GM11168 (cell line): Measurements from ENCODE around the gene KMT2D.
"Not testable (repeated sequence)": the region's sequence is repeated elsewhere in the genome, so short reads cannot be mapped to it uniquely, and the experiment has no call there.

ENCODE experiments used
- in situ Hi-C: fragments of 300-500 bp; cut with MboI; formaldehyde crosslinking; loops from one replicate; pipeline ENCODE4 v1.12.0; 2022; ENCODE audit warnings: low sequenced_read_pairs; ENCODE audit not compliant: unreplicated experiment

Gene KMT2D

DNA sequence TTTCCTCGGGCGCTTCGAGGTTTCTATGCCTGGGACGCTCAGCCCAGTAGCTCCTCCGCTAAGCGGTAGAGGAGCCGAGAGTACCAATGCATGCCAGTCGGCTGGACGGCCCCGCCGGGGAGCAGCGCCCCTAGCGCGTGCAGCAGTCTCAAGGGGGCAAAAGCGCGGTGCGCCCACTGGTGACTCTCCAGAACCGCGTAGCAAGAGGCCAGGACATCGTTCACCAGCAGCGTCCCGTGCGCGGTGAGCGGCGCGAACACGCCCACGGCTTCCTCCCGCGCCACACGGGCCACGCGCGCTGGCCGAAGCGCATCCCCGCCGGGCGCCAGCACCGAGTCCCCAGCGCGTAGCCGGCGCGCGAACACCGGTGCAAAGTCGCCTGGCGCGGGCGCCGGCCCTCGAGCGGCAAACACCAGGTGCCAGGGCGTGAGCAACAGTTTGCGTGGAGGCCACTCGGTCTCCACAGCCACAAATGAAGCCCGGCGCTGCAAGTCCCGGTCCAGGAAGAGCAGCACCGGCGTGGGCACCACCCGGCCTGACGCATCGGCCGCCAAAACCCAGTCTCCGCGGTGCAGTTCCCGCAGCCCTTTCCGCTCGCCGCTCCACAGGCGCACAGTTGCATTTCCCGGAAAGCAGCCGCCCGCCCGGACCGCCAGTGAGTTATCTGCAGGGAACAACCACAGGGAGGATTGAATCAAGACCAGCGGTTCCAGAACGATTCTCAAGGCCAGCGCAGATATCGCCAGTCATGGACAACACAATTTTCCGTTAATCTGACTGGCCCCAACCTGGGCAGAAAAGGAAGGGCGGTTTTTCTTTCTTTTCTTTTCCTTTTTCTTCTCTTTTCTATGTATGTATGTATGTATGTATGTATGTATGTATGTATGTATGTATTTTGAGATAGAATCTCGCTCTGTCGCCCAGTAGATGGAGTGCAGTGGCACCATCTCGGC, 29.5 kb upstream of the KMT2D start:
- in situ Hi-C loops, result no loop called here

DNA sequence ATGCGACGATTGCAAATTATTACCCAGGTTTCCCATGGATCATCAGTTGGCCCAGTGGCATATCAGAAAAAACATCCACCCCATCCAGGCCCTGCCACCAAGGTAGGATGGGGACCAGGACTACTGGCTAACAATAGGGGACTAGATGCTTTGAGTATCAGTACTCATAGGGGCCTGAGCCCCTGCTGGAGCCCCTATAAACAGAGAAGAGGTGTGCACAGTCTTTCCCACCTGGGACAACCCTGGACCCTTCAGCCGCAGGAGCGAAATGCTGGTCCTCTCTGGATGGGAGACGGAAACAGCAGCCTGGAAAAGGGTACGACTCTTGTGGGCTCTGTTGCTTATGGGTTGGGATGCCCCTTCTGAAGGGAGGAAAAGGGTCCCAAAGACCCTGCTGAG, 28.3 kb upstream of the KMT2D start:
- in situ Hi-C loops, result no loop called here

DNA sequence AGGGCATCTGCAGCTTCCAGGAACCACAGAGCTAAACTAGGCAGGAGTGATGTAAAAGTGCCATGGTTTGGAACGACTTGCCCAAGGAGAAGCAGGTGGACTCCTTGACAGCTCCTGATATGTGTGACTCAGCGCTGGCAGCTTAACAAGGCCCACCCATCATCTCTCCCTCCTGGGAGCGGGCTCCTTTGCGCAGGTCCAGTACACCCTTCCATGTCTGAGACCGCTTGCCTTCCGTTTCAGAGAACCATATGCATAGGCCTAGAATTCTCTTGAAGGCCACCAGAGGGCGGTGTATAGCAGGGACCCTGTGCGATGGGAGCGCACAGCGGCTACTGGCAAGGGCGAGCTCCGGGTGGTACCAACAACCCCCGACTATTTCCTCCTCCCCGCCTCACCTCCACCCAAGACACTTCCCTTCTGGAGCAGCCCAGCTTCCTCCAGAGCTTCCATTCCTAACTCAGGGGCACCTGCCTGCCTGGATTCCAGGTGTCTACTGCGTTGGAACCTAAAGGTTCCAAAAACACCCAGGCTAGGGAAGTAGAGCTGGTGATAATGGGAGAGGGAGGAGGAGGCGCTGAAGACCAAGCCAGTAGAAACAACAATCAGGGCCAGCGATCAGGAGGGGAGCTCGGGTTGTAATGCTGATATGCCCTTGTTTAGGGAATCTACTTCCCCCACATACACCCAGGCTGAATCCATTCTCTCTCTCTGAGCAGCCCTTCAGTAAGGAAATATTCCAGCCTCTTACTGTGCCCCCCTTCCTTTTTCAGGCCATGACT, 27.7 kb upstream of the KMT2D start:
- in situ Hi-C loops, result no loop called here

DNA sequence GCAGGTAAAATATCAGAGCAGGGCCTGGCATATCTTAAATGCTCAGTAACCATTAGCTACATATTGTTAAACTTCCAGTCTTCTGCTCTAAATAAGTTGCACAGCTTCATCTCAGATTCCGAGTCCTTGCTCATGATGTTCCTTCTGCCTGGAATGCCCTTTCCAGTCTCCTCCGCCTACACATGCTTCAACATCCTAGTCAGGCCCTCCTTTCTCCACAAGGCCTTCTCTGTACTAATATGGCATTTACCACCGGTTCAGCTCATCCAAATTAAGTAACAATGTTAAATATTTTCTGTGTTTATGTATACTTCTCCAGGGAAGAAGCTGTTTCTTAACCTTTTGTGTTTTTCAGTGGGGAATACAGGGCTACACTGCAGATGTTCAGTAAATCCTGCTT, 25.5 kb upstream of the KMT2D start:
- in situ Hi-C loops, result no loop called here

DNA sequence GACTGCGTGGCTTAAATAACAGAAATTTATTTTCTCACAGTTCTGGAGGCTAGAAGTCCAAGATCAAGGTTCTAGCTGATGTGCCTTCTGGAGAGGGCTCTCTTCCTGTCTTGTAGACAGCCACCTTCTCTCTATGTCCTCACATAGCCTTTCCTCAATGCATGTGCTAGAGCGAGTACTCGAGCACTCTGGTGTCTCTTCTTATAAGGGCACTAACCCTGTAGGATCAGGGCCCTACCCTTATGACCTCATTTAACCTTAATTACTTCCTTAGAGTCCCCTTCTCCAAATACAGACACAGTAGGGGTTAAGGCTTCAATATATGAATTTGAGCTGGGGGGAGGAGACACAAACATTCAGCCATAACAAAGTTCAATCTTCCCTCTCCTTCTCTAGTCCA, 23.8 kb upstream of the KMT2D start:
- in situ Hi-C loops, result no loop called here

DNA sequence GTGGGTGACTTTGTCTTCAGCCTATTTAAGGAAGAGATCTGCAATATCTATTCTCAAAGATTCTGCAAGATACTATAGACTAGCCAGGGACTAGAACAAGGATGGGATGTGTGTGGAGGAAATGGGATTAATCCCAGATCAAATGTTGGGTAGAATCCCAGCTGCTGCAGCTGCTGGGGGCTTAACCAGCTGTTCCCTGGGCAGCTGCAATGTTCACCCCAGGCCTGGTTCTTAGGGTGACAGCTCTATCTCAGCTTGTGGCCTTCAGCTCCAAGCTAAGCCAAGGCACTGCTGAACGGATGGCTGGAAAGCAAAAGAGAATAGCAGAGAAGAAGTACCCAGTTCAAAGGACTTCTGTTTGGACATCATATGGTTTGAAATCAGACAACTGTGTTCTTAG, 19.2 kb upstream of the KMT2D start:
- in situ Hi-C loops, result no loop called here

DNA sequence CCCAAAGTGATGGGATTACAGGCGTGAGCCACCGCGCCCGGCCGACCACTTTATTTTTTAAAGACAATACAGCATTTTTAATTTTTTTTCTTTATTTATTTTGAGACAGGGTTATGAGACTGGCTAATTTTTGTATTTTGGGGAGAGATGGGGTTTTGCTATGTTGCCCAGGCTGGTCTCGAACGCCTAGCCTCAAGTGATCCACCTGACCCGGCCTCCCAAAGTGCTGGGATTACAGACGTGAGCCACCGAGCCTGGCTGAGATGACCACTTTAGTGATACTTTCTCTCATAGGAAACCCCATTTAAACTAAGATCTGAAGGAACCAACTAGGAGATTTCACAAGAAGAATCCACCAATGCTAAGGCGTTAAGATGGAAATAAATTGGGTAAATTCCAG, 10.4 kb upstream of the KMT2D start:
- in situ Hi-C loops, result no loop called here

DNA sequence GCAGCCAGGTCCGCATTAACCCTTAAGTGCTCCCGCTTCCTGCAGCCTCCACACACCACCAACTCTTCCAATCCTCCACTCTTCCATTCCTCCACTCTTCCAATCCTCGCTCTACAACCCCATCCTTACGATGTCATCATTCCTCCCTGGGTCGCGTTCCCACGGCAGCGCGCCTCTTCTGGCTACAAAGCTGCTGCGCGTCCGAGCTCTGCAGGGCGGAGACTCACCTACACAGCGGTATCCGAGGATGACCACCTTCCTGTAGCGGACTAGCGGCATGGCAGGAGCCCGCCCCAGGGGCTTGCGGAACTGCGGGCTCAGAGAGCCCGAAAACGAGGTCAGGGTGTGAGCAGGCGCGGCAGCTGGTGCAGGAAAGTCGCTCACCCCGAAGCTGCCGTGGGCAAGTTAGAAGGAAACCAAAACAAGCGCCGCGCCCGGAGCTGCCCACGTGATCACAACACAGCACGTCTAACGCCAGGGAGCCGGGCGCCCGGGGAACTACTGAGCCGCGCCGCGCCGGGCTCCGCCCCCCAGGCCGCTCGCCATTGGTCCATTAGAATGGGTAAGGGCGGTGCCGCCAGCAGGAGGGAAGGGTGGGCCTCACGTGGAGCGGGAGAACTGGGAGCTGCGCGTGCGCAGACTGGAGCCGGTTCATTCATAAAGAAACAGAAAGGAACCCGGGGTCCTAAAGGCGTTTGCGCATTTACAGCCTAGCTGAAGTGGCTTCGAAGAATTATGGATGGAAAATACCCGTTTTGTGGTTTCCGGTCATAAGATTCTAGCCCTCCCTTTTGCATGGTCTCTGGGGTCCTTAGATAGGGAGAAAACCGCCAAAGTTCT, 9.1 kb upstream of the KMT2D start, which contains the start of gene RHEBL1:
Gene RHEBL1 (minus strand): TSS at position 473 of the 840 bp plus-strand sequence. CDS start 194 bp downstream, at position 279.
- in situ Hi-C loops, result no loop called here

DNA sequence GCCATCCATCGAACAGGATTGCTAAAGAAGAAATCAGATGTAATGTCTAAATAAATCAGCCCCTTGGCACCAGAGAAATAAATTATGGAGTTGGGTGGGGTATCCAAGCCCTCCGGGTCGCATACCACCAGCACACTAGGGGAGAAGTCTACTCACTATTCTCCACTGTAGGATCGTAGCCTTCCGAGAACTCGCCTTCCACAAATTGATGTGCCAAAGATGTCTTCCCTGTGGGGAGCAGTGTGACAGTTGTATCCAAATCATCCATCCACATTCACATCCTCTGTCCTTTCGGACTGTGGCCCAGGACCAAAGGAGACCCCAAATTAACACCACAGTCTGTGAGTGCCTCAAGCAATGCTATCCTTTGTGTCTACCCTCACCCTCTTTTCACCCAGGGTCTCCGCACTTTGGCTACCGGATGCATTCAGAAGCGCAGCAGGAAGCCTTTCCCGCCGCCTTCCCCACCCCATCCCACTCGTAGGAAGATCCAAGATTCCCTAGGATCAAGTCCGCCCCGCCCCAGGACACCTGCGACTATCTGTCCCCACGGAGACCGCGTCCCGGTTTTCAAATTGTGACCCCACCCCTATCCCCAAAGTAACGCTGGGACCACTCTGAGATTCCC, 8.4 kb upstream of the KMT2D start:
- in situ Hi-C loops, result no loop called here

DNA sequence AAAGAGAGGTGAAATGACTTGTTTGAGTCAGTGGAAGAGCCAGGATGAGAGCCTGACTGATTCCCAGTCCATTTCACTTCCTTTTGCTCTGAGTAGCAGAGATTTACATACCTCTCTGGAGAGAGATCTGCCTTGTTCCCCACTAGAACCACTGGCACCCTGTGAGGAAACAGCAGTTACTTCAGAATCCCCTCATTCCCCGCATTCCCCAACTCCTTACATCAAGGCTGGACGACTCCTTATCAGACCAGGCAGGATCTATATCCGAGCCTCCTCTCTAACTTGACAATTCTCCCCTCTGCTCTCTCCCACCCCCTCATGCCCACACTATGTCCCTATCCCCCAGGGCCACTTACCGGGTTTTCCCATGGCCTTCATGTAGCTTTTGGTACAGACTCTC, 5.5 kb upstream of the KMT2D start:
- in situ Hi-C loops, result no loop called here

DNA sequence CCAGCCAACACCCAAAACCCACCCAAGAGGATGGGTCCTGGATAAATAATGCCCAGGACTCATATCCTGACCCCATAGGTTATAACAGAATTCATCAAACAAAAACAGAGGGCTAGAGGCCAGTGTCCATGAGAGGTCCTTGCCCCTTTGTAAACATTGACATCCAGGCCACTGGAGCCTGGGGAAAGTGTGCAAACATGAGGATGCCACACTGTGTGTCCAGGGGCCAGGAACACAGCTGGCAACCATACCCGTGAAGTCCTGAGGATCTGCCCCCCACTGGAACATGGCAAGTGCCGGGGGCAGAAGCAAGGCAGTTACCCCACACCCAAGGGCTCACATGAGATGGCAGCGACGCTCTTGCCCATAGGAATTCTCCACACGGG, 4.2 kb upstream of the KMT2D start:
- in situ Hi-C loops, result no loop called here

DNA sequence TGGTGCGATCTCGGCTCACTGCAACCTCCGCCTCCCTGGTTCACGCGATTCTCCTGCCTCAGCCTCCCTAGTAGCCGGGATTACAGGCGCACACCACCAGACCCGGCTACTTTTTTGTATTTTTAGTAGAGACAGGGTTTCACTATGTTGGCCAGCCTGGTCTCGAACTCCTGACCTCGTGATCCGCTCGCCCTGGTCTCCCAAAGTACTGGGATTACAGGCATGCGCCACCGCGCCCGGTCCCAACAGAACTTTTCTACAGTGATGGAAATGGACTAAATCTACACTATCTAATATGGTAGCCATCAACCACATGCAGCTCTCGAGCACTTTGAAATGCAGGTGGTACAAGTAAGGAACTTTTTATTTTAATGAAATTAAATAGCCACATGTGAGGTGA, 1.3 kb upstream of the KMT2D start:
- in situ Hi-C loops, result not testable (repeated sequence)

DNA sequence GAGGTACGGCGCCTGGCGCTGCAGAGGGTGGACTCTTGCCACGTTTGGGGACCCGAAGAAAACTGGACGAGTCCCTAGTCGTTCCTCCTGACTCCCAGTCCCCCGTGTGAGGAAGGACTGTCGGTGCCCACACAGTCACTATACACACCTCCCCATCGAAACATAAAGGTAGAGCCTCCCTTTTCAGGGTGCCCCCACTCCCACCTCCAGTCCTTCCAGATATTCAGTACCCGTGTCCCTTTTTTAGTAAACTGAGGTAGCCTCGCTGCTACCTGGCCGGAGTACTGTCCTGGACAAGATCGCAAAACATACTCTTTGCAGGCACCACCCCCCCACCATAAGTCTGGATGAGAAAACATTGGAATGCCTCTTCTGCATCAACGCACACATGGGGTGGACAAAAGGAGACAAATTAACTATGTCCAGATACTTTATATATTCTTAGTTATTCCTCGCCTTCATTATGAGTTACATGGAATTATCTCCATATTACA, 610 bp upstream of the KMT2D start:
- in situ Hi-C loops, result no loop called here

DNA sequence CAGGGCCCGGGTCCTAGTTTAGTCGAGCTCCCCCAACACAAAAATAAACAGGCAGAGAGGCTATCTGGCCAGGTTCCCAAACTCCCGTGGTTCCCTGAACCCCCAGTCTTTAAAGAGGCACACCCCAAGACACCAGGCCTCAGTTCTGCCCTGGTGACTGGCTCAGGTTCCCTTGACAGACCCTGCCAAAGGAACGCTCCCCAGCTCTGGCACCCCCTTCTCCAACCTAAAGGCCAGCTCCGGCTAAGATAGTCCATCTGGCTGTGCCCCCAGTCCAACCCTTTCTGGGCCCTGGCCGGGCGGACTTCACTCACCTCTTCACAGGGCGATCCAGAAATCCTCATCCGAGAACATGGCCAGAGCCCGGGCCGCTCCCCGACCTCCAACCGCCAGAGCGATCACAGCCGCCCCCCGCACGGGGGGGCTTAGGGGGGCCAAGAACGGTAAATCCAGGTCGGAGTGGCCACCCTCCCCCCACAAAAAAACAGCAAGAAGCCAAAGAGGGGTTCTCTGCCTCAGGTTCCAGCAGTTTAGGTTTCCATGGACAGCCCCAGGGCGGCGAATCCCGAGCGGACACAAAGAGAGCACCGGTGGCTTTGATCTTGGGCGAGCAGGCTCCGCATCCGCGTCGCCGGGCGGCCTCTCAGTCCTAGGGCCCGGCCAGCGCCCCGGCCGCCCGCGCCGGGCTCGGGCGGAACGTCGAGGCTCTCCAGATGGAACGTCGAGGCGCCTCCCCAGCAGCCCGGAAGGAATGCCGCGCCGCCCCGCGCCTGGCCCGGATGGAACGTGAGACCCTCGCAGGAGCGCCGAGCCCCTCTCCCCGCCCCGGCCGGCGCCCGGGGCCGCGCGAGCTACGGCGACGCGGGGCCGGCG, 1.1 kb downstream of the KMT2D start:
- in situ Hi-C loops, result no loop called here

DNA sequence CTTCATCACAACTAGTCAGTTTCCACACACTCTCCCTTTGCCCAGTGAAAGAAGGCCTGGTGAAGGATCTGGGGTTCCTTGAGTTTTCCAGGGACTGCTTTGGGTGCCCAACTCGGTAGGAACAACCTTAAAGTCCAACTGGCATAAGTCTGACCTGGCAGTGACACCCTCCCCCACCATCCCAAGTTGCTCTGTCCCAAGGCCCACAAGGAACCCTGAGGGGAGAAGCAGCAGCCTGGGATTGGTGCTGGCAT, 1.6 kb downstream of the KMT2D start:
- in situ Hi-C loops, result no loop called here

DNA sequence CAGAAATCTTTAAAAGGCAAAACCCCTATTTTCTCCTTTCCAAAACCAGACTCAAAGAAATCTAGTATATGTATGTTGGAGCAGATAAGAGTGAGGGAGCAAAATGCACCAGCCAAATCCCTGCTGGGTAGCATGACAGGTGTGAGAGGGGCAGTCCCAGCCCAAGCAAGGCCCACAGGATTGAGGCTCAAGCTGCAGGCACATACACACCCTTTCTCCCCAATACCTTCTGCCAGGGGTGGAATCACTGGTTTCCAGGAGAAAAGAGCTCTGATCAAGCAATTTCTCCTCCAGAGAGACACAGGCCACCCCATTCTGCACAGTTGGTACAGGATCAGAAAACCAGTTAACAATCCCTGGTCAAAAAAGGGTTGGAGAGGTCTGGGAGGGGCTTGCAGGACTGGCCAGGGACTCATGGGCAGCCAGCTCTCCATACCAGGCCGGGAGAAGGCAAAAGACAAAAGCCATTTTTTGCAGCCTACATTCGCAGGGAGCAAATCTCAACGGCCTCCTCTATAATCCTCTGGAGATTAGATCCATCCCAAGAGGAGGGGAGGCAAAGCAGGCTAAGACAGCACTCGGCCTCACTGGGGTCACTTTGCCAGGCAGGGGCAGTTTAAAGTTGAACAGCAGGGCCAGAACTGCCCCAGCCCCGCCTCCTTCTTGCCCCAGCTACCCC, 2.1 kb downstream of the KMT2D start:
- in situ Hi-C loops, result no loop called here

DNA sequence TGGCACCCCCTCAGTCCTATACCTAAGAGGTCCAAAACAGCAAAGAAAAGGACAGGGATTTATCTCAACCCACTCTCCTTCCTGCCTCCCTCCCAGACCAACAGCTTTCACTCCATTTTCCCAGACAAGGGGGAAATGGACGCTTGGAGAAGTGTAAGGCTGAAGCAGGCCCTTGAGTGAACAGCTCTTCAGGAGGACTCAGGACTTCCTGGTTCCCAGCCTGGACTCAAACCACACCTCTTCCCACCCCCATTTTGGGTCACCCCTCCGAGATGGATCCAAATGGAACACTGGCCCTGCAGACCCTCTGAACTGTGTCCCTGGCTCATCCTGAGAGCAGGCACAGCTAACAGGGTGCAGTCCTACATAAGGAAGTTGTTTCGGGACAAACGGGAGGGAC, 2.7 kb downstream of the KMT2D start:
- in situ Hi-C loops, result no loop called here

DNA sequence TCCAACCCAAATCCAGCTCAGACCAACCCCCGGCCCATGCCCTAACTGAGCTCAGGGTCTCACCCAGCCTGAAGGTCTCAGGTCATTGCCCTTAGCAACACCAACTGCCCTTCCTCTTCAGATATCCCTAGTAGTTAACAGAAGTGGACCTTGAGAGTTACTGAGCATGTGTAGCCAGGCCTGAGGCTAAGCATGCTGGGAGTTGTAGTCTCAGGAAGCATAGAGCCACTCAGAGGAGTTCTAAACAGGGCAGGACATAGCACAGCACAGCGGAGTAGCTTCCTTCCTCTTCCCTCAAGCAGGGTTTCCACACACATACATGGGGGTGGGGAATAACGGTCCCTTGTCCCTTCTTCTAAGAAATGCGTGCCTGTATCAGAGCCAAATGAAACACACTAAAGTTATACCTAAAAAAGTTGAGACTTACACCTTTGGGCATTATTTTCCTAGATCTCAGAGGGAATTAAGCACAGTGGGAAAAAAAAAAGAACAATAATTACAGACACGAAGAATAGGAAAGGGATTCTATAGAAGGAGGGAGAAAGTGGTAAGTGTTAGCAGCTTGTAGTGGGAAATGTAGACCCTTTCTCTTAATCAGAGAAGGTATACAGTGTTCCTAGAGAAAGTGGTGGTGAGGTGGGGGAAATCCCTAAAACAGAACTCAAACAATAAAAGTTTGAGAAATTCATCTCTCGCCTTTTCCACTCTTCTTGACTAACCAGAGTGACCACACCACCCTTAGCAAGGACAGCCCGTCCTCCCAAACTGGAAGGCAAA, 4.4 kb downstream of the KMT2D start:
- in situ Hi-C loops, result no loop called here
